ENCODE measurements around the gene KCNH1.

KCNH1 gene

GRCh38 chr1:210908791-210909190 is 225.2 kb downstream of the KCNH1 start:
- TF ChIP-seq, protein P1, sequence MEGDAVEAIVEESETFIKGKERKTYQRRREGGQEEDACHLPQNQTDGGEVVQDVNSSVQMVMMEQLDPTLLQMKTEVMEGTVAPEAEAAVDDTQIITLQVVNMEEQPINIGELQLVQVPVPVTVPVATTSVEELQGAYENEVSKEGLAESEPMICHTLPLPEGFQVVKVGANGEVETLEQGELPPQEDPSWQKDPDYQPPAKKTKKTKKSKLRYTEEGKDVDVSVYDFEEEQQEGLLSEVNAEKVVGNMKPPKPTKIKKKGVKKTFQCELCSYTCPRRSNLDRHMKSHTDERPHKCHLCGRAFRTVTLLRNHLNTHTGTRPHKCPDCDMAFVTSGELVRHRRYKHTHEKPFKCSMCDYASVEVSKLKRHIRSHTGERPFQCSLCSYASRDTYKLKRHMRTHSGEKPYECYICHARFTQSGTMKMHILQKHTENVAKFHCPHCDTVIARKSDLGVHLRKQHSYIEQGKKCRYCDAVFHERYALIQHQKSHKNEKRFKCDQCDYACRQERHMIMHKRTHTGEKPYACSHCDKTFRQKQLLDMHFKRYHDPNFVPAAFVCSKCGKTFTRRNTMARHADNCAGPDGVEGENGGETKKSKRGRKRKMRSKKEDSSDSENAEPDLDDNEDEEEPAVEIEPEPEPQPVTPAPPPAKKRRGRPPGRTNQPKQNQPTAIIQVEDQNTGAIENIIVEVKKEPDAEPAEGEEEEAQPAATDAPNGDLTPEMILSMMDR (IDR thresholded peaks at IDR 0.05; ENCODE audit: extremely low read depth, missing control alignments) = no peak
- no peak for DNase-seq (ENCODE audit: low spot score)

- TF ChIP-seq, protein P1 (IDR thresholded peaks at IDR 0.05; ENCODE audit: extremely low read depth, missing control alignments) = no peak
- DNase-seq (ENCODE audit: low spot score) = no peak
Measured at GRCh38 chr1:210908257-210908656, 225.7 kb downstream of the KCNH1 start.

- no peak for DNase-seq (ENCODE audit: low spot score)
- TF ChIP-seq, protein P1 (IDR thresholded peaks at IDR 0.05; ENCODE audit: extremely low read depth, missing control alignments) = no peak
Measured at GRCh38 chr1:210907251-210907805, 226.6 kb downstream of the KCNH1 start.

DNA sequence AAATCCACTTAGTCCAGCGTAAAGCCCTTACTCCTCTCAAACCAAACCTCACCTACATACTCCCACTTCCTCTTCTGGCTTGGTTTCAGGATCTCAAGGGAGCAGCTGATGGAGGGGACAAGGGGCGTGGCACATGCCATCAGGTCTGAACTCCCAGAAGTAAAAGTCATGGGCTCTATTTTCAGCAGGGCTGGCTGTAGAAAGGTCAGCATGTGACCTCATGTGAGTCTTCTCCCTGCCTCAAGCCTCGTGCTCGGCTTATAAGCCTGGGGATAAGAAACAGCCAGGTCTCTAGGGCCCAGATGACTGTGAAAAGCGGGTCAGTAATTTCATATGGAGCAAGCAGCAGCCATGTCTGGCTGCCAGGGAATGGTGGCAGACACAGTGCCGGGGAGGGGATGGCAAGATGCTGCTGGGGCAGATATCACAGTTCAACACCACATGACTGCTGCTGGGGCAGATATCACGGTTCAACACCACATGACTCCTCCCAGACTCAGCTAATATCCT is 227.9 kb downstream of the KCNH1 start:
- TF ChIP-seq, protein P1 (IDR thresholded peaks at IDR 0.05; ENCODE audit: extremely low read depth, missing control alignments) = no peak
- DNase-seq (ENCODE audit: low spot score) = no peak

- TF ChIP-seq, protein P1 (IDR thresholded peaks at IDR 0.05; ENCODE audit: extremely low read depth, missing control alignments) = no peak
Measured at GRCh38 chr1:210905365-210905904, 228.5 kb downstream of the KCNH1 start.

GRCh38 chr1:210901981-210902770 is 231.8 kb downstream of the KCNH1 start:
- TF ChIP-seq, protein P1 (IDR thresholded peaks at IDR 0.05; ENCODE audit: extremely low read depth, missing control alignments) = no peak
- DNase-seq (ENCODE audit: low spot score) = no peak

More at GRCh38 chr1:210905365-210905904, 228.5 kb downstream of the KCNH1 start:
- no peak for DNase-seq (ENCODE audit: low spot score)

DNA sequence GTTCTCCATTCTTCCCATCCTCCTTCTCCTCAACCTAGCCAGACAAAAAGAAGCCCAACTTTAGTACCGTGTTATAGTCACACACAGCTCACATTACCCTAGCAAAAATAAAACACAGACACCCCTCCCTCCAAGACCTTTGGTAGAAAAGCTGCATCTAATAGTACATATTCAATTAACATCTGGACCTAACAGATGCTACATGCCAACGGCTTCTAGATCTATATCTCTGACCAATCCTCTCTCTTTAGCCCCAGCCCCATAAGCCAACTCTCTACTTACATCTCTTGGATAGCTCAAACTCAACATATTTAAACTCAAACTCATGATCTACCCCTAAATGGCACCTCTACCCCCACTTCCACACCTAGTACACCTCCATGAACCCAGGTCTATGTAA is 233.1 kb downstream of the KCNH1 start:
- TF ChIP-seq, protein P1 (IDR thresholded peaks at IDR 0.05; ENCODE audit: extremely low read depth, missing control alignments) = no peak
- DNase-seq (ENCODE audit: low spot score) = no peak
